Trophoblast cell (in vitro differentiated cells and primary cell): ENCODE data around the gene BTBD9.

Experiments
- DNase-seq, 2 donors: peaks; one replicate each; pipeline ENCODE4 v3.0.0-alpha.2; 2016
- H2AFZ ChIP-seq: 2 replicates; pipeline ENCODE4 v1.6.1; 2013; ENCODE audit warnings: low read length, moderate library complexity, mild to moderate bottlenecking; ENCODE audit not compliant: insufficient read depth, poor library complexity
- H2AK5ac ChIP-seq: 2 replicates; pipeline ENCODE4 v1.6.1; 2013; ENCODE audit warnings: mild to moderate bottlenecking, low read length
- H2BK120ac ChIP-seq: 2 replicates; pipeline ENCODE4 v1.6.1; 2013; ENCODE audit warnings: low read length, mild to moderate bottlenecking, moderate library complexity; ENCODE audit not compliant: insufficient read depth, poor library complexity
- H2BK12ac ChIP-seq: 2 replicates; pipeline ENCODE4 v1.6.1; 2013; ENCODE audit warnings: mild to moderate bottlenecking, low read length, moderate library complexity
- H2BK5ac ChIP-seq: 2 replicates; pipeline ENCODE4 v1.6.1; 2013; ENCODE audit warnings: low read length, low read depth, moderate library complexity, mild to moderate bottlenecking; ENCODE audit not compliant: poor library complexity
- H3K14ac ChIP-seq: 2 replicates; pipeline ENCODE4 v1.6.1; 2013; ENCODE audit warnings: mild to moderate bottlenecking, low read length
- H3K18ac ChIP-seq: 2 replicates; pipeline ENCODE4 v1.6.1; 2013; ENCODE audit warnings: mild to moderate bottlenecking, low read length
- H3K23ac ChIP-seq: 2 replicates; pipeline ENCODE4 v1.6.1; 2013; ENCODE audit warnings: low read length
- H3K27ac ChIP-seq: 2 replicates; pipeline ENCODE4 v1.5.1; 2013; ENCODE audit warnings: low read depth, mild to moderate bottlenecking, inconsistent platforms, low read length, moderate library complexity
- H3K27me3 ChIP-seq: 2 replicates; pipeline ENCODE4 v1.6.1; 2013; ENCODE audit warnings: inconsistent platforms, mild to moderate bottlenecking, low read length, moderate library complexity; ENCODE audit not compliant: insufficient read depth
- H3K36me3 ChIP-seq, 2 experiments: 1 replicate in 1 of 2; 2 replicates in 1 of 2; pipeline ENCODE4 v1.6.1; 2013; ENCODE audit warnings: low read length in 2 of 2, mild to moderate bottlenecking in 2 of 2, moderate library complexity in 1 of 2; ENCODE audit not compliant: insufficient read depth in 2 of 2, control insufficient read depth in 1 of 2
- H3K4ac ChIP-seq: 2 replicates; pipeline ENCODE4 v1.6.1; 2013; ENCODE audit warnings: low read depth, mild to moderate bottlenecking, low read length, moderate library complexity
- H3K4me1 ChIP-seq, 2 experiments: 1 replicate in 1 of 2; 2 replicates in 1 of 2; pipeline ENCODE4 v1.6.1; 2013; ENCODE audit warnings: low read length in 2 of 2, mild to moderate bottlenecking in 2 of 2, moderate library complexity in 1 of 2; ENCODE audit not compliant: insufficient read depth in 2 of 2, control insufficient read depth in 1 of 2
- H3K4me2 ChIP-seq: 2 replicates; pipeline ENCODE4 v1.6.1; 2013; ENCODE audit warnings: inconsistent platforms, mild to moderate bottlenecking, low read length, moderate library complexity
- H3K4me3 ChIP-seq: 2 replicates; pipeline ENCODE4 v1.5.1; 2013; ENCODE audit warnings: mild to moderate bottlenecking, low read depth, low read length, inconsistent platforms
- H3K79me1 ChIP-seq: one replicate; pipeline ENCODE4 v1.6.1; 2013; ENCODE audit warnings: low read length
- H3K79me2 ChIP-seq: 2 replicates; pipeline ENCODE4 v1.6.1; 2013; ENCODE audit warnings: low read length, mild to moderate bottlenecking; ENCODE audit not compliant: control insufficient read depth, insufficient read depth, poor library complexity
- H3K9ac ChIP-seq: 2 replicates; pipeline ENCODE4 v1.6.1; 2013; ENCODE audit warnings: mild to moderate bottlenecking, low read length
- H3K9me3 ChIP-seq: 2 replicates; pipeline ENCODE4 v1.6.1; 2013; ENCODE audit warnings: low read depth, mild to moderate bottlenecking, control low read depth, inconsistent platforms, low read length; ENCODE audit not compliant: insufficient read depth
- H4K12ac ChIP-seq: 2 replicates; pipeline ENCODE4 v1.6.1; 2013; ENCODE audit warnings: low read depth, mild to moderate bottlenecking, low read length, moderate library complexity
- H4K8ac ChIP-seq: 2 replicates; pipeline ENCODE4 v1.6.1; 2013; ENCODE audit warnings: low read depth, mild to moderate bottlenecking, low read length, moderate library complexity
- H4K91ac ChIP-seq: one replicate; pipeline ENCODE4 v1.6.1; 2013; ENCODE audit warnings: low read depth, mild to moderate bottlenecking, low read length, moderate library complexity
- WGBS: extraction: QIAGEN DNeasy Blood & Tissue Kit; methylation state at CpG from one replicate; pipeline ENCODE4 v1.1.7; 2013; ENCODE audit warnings: missing lambda C conversion rate; ENCODE audit not compliant: insufficient read length, insufficient coverage; ENCODE audit errors: extremely low coverage; 5-methylcytosine and 5-hydroxymethylcytosine counted together

BTBD9 gene

DNA sequence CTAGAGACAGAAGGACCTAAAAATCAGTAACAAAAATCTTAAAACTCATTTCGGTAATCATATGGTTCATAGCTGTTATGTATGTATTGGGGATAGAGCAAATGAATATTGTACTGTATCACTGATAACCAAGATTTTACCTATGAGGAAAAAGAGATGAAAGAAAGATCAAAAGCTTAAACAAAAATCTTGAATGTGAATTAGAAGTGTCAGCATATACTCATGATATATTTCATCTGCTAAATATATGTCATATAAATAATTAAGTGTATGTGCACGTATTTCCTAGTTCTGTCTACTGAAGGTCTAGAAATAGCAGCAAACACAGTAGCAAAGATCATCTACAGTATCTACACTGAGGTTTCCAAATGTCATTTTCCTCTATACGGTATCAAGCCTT, 299.8 kb downstream of the BTBD9 start:
- no peak overlapping the region for H2BK120ac ChIP-seq
- no peak overlapping the region for H3K27ac ChIP-seq
- H3K36me3 ChIP-seq, result no peaks in the 10 kb centered on the region
- H4K8ac ChIP-seq, result no peak overlapping the region
- H4K91ac ChIP-seq, result no peak overlapping the region
- no CpG with 5 or more reads among the region's 3 CpGs for WGBS
- no peak overlapping the region for H3K4me3 ChIP-seq
- H4K12ac ChIP-seq, result no peak overlapping the region
- H3K23ac ChIP-seq, result no peak overlapping the region
- H3K9me3 ChIP-seq, result no peaks in the 10 kb centered on the region
- no peaks in the 10 kb centered on the region for H3K27me3 ChIP-seq
- no peak overlapping the region for H2BK12ac ChIP-seq
- no peaks in the 10 kb centered on the region for H3K79me1 ChIP-seq
- no peaks in the 10 kb centered on the region for H3K79me2 ChIP-seq
- H3K4ac ChIP-seq, result no peak overlapping the region
- no peaks in the 10 kb centered on the region for H3K4me1 ChIP-seq
- H3K14ac ChIP-seq, result no peak overlapping the region
- H2AFZ ChIP-seq, result no peak overlapping the region
- H3K4me2 ChIP-seq, result no peak overlapping the region
- no peak for DNase-seq
- H3K18ac ChIP-seq, result no peak overlapping the region
- no peak overlapping the region for H2BK5ac ChIP-seq
- H3K9ac ChIP-seq, result no peak overlapping the region
- no peak overlapping the region for H2AK5ac ChIP-seq

DNA sequence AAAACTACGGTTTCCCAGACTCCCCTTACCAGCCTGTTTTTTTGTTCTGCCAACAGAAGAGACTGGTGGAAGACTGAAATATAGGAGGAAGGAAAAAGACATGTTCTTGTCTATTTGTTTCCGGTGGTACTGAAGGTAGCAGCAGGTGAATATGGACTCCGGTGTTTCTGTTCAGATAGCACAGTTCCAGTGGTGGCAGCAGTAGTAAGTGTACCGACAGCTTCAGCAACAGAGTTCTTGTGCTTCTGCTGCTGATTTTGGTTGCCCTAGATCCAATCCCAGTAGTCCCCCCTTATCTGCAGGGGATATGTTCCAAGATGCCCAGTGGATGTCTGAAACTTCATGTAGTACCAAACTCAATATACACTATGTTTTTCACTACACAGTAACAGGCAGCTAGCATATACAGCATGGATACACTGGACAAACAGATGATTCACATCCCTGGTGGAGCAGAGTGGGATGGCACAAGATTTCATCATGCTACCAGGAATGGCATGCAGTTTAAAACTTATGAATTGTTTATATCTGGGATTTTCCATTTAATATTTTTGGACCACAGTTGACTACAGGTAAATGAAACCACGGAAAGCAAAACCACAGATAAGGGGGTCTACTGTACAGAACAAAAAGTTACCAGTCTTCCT, 301.8 kb downstream of the BTBD9 start:
- DNase-seq, result peak in 1 of 2 donors; percentile 9
- no peak overlapping the region for H3K14ac ChIP-seq
- H3K18ac ChIP-seq, result no peak overlapping the region
- no peak overlapping the region for H2BK12ac ChIP-seq
- H3K9me3 ChIP-seq, result no peaks in the 10 kb centered on the region
- no peak overlapping the region for H3K27ac ChIP-seq
- H3K23ac ChIP-seq, result no peak overlapping the region
- H4K91ac ChIP-seq, result no peak overlapping the region
- H3K79me2 ChIP-seq, result no peaks in the 10 kb centered on the region
- no CpG with 5 or more reads among the region's 5 CpGs for WGBS
- no peaks in the 10 kb centered on the region for H3K27me3 ChIP-seq
- no peak overlapping the region for H3K9ac ChIP-seq
- no peaks in the 10 kb centered on the region for H3K36me3 ChIP-seq
- H4K12ac ChIP-seq, result no peak overlapping the region
- no peak overlapping the region for H4K8ac ChIP-seq
- H2AFZ ChIP-seq, result no peak overlapping the region
- H3K79me1 ChIP-seq, result no peaks in the 10 kb centered on the region
- H2AK5ac ChIP-seq, result no peak overlapping the region
- no peak overlapping the region for H3K4me2 ChIP-seq
- H2BK5ac ChIP-seq, result no peak overlapping the region
- H3K4me3 ChIP-seq, result no peak overlapping the region
- H2BK120ac ChIP-seq, result no peak overlapping the region
- no peaks in the 10 kb centered on the region for H3K4me1 ChIP-seq
- no peak overlapping the region for H3K4ac ChIP-seq

DNA sequence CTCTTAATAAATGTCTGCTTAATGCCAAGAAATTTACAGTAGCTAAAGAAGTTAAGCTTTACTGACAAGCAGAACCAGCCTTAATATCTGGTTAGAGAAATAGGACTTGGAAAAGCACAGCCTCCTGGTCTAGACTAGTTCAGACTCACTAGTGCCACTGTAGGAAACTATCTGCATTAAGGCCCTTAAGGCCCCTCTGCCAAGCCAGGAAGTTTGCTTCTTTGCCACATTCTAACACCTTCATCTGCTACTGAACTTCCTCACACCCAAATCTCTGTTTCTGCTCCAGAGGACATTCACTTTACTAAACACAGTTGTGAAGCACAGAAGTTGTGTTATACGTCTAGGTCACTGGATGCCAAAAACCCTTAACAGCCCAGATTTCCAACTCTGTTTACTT, 302.8 kb downstream of the BTBD9 start:
- Histone ChIP-seq H2AK5ac (no peak overlapping the region), H3K4me3 (no peak overlapping the region), H3K18ac (no peak overlapping the region), H3K79me2 (no peaks in the 10 kb centered on the region), H2BK5ac (no peak overlapping the region), H4K12ac (no peak overlapping the region), H3K4ac (no peak overlapping the region), H3K79me1 (no peaks in the 10 kb centered on the region), H3K4me1 (no peaks in the 10 kb centered on the region), H3K4me2 (no peak overlapping the region), H3K27ac (no peak overlapping the region), H3K9ac (no peak overlapping the region), H4K91ac (no peak overlapping the region), H3K14ac (no peak overlapping the region), H2BK120ac (no peak overlapping the region), H2BK12ac (no peak overlapping the region), H3K23ac (no peak overlapping the region), H2AFZ (no peak overlapping the region), H3K27me3 (no peaks in the 10 kb centered on the region), H3K36me3 (no peaks in the 10 kb centered on the region), H3K9me3 (no peaks in the 10 kb centered on the region), H4K8ac (no peak overlapping the region)
- no CpG with 5 or more reads among the region's 1 CpG for WGBS
- DNase-seq, result no peak

DNA sequence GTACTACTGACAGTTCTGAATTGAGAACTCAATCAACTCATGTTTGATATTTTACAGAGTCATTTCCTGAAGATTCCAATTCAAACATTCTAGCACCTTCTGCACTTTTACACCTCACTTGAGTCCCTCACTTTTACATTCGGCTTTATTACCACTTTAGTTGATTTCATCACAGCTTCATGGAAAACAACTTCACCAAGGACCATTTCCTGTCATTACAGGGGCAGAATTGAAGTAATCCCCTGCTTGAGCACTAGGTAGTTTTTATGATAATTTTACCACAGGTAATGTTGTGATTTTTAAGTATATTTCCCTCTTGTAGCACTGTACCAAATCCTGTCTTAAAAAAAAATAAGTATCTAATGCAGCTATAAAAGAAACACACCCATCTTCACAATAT, 312.9 kb downstream of the BTBD9 start:
- H3K27ac ChIP-seq, result no peak overlapping the region
- no peak overlapping the region for H4K8ac ChIP-seq
- no peak overlapping the region for H2BK5ac ChIP-seq
- no peaks in the 10 kb centered on the region for H3K79me1 ChIP-seq
- no peak overlapping the region for H2BK120ac ChIP-seq
- H3K9me3 ChIP-seq, result no peaks in the 10 kb centered on the region
- H2BK12ac ChIP-seq, result no peak overlapping the region
- no peak overlapping the region for H4K91ac ChIP-seq
- H3K4me1 ChIP-seq, result no peaks in the 10 kb centered on the region
- H3K79me2 ChIP-seq, result no peaks in the 10 kb centered on the region
- H3K27me3 ChIP-seq, result no peaks in the 10 kb centered on the region
- no peak overlapping the region for H3K23ac ChIP-seq
- no peak overlapping the region for H2AFZ ChIP-seq
- H3K4me3 ChIP-seq, result no peak overlapping the region
- no CpG with 5 or more reads among the region's 1 CpG for WGBS
- no peak overlapping the region for H2AK5ac ChIP-seq
- no peak overlapping the region for H3K9ac ChIP-seq
- no peak for DNase-seq
- H3K14ac ChIP-seq, result no peak overlapping the region
- no peaks in the 10 kb centered on the region for H3K36me3 ChIP-seq
- no peak overlapping the region for H3K4me2 ChIP-seq
- H3K18ac ChIP-seq, result no peak overlapping the region
- no peak overlapping the region for H4K12ac ChIP-seq
- no peak overlapping the region for H3K4ac ChIP-seq
